Ascending aorta (tissue), 2 donors: ENCODE results near the gene GFER. TPM values are rescaled to one million over a fixed set of nuclear protein-coding genes. Genes with fewer than 3 reads are reported as not detected.

Experiments used
- DNase-seq, 2 donors: peaks; one replicate each; pipeline ENCODE4 v3.0.0-alpha.2; 2019; ENCODE audit warnings: low spot score in 2 of 2
- H3K27ac ChIP-seq, 2 donors: fragments of 200-600 bp; sonication (generic); one replicate each; pipeline ENCODE4 v1.5.1; 2016 to 2017; ENCODE audit warnings: mild to moderate bottlenecking in 1 of 2
- H3K27me3 ChIP-seq: fragments of 200-600 bp; sonication (generic); one replicate; pipeline ENCODE4 v1.5.1; 2017
- H3K36me3 ChIP-seq, 2 donors: fragments of 200-600 bp; sonication (generic); one replicate each; pipeline ENCODE4 v1.5.1; 2016
- H3K4me1 ChIP-seq, 2 donors: fragments of 200-600 bp; sonication (generic); one replicate each; pipeline ENCODE4 v1.5.1; 2016 to 2017; ENCODE audit warnings: mild to moderate bottlenecking in 1 of 2
- H3K4me3 ChIP-seq, 2 donors: fragments of 200-600 bp; sonication (generic); one replicate each; pipeline ENCODE4 v1.5.1; 2016 to 2017; ENCODE audit warnings: mild to moderate bottlenecking in 1 of 2
- H3K9me3 ChIP-seq, 2 donors: fragments of 200-600 bp; sonication (generic); one replicate each; pipeline ENCODE4 v1.5.1; 2016
- CTCF ChIP-seq, 3 experiments: fragments of 200-600 bp in 2 of 3; fragments of 450-650 bp in 1 of 3; sonication (generic) in 2 of 3; IDR thresholded peaks; one replicate each; pipeline ENCODE4 v1.5.1; 2016 to 2019; ENCODE audit warnings: antibody characterized with exemption in 3 of 3, mild to moderate bottlenecking in 1 of 3, moderate library complexity in 1 of 3
- intact Hi-C: fragments of 100-400 bp; cut with DNase I; formaldehyde crosslinking; loops from one replicate; pipeline ENCODE4 v1.15.1; 2023
- total RNA-seq: library from RNA; depleted of rRNA; stranded (reverse); fragments of >200 nt; gene quantifications from one replicate; pipeline ENCODE4 v1.1.0, GENCODE V29; 2016

GFER gene
- total RNA-seq, 1 donor from 2014 or later = 2.7 TPM

GRCh38 chr16:1992704-1993317 lies 8.8 kb downstream of the GFER start:
- Histone ChIP-seq H3K36me3 (peaks cover 2 to 12% of the 10 kb centered on the region in 2 donors), H3K27ac (no peak overlapping the region), H3K4me3 (peak overlapping the region; percentile 54 to 65), H3K4me1 (peaks cover 13 to 23% of the 10 kb centered on the region in 2 donors), H3K9me3 (no peaks in the 10 kb centered on the region), H3K27me3 (peaks cover 16% of the 10 kb centered on the region)
- DNase-seq = no peak
- no peak for TF ChIP-seq CTCF (IDR thresholded peaks at IDR 0.05)
- intact Hi-C loops = no loop called here

GRCh38 chr16:1993731-1994131 lies 9.7 kb downstream of the GFER start:
- H3K9me3 ChIP-seq = no peaks in the 10 kb centered on the region
- H3K27ac ChIP-seq = no peak overlapping the region
- no peak for DNase-seq
- peaks cover 13 to 23% of the 10 kb centered on the region in 2 donors for H3K4me1 ChIP-seq
- peaks cover 16% of the 10 kb centered on the region for H3K27me3 ChIP-seq
- H3K36me3 ChIP-seq = peaks cover 11 to 21% of the 10 kb centered on the region in 2 donors
- intact Hi-C loops = no loop called here
- no peak for TF ChIP-seq CTCF (IDR thresholded peaks at IDR 0.05)
- H3K4me3 ChIP-seq = no peak overlapping the region

- intact Hi-C loops = no loop called here
- no peak for DNase-seq
- H3K4me1 ChIP-seq = peaks cover 0 to under 1% of the 10 kb centered on the region in 2 donors
- H3K9me3 ChIP-seq = no peaks in the 10 kb centered on the region
- TF ChIP-seq CTCF (IDR thresholded peaks at IDR 0.05) = no peak
- no peak overlapping the region for H3K4me3 ChIP-seq
- H3K27ac ChIP-seq = no peak overlapping the region
- H3K27me3 ChIP-seq = no peaks in the 10 kb centered on the region
- peaks cover 48 to 61% of the 10 kb centered on the region in 2 donors for H3K36me3 ChIP-seq
Observed at GRCh38 chr16:1997494-1998359, 13.7 kb downstream of the GFER start.

GRCh38 chr16:1998360-1998835 lies 14.4 kb downstream of the GFER start:
- DNase-seq = no peak
- Histone ChIP-seq H3K27me3 (no peaks in the 10 kb centered on the region), H3K4me1 (no peaks in the 10 kb centered on the region), H3K9me3 (no peaks in the 10 kb centered on the region), H3K27ac (no peak overlapping the region), H3K36me3 (peaks cover 54 to 68% of the 10 kb centered on the region in 2 donors), H3K4me3 (no peak overlapping the region)
- intact Hi-C loops = no loop called here
- TF ChIP-seq CTCF (IDR thresholded peaks at IDR 0.05) = no peak

GRCh38 chr16:1998852-1999801 lies 15.1 kb downstream of the GFER start:
- no peaks in the 10 kb centered on the region for H3K27me3 ChIP-seq
- peaks cover 55 to 68% of the 10 kb centered on the region in 2 donors for H3K36me3 ChIP-seq
- H3K27ac ChIP-seq = no peak overlapping the region
- intact Hi-C loops = no loop called here
- peaks cover 2% of the 10 kb centered on the region in 2 donors for H3K4me1 ChIP-seq
- DNase-seq = no peak
- TF ChIP-seq CTCF (IDR thresholded peaks at IDR 0.05) = no peak
- H3K9me3 ChIP-seq = no peaks in the 10 kb centered on the region
- no peak overlapping the region for H3K4me3 ChIP-seq
